GM12878 (cell line): ENCODE measurements around the gene PLRG1. TPM values are rescaled to one million over a fixed set of nuclear protein-coding genes. Genes with fewer than 3 reads are reported as not detected.

Experiments used
- ATAC-seq: fragments of 200-7000 bp; cut with Tn5 transposase; 3 replicates; pipeline ENCODE4 v1.9.1; 2020; ENCODE audit warnings: mild to moderate bottlenecking, moderate library complexity
- BruUV-seq: library from RNA; stranded (reverse); fragments of 400-500 nt; replicated peaks from 2 replicates; lab custom pipeline; 2021; lab: Mats Ljungman, UMichigan
- CTCF ChIA-PET: fragments of 300-600 bp; sonication (Branson Sonifier 250); formaldehyde crosslinking; extraction: SDS; loops from one replicate; lab custom pipeline; 2021; ENCODE audit warnings: inconsistent platforms; lab: Yijun Ruan, JAX
- POLR2A ChIA-PET: fragments of 350-600 bp; formaldehyde crosslinking; extraction: SDS; loops from one replicate; lab custom pipeline; 2021; ENCODE audit warnings: inconsistent platforms; lab: Charles Lee
- RAD21 ChIA-PET: fragments of 300-600 bp; sonication (Branson Sonifier 250); formaldehyde crosslinking; loops from one replicate; lab custom pipeline; 2023; ENCODE audit warnings: antibody characterized with exemption; ENCODE audit not compliant: unreplicated experiment; lab: Charles Lee
- SMC1A ChIA-PET: fragments of 300-600 bp; sonication (Branson Sonifier 250); formaldehyde crosslinking; loops from one replicate; lab custom pipeline; 2023; ENCODE audit not compliant: unreplicated experiment, uncharacterized antibody; lab: Charles Lee
- DNase-seq: peaks from one replicate; pipeline ENCODE4 v3.0.0-alpha.2; 2011; ENCODE audit warnings: low read depth, low spot score
- FAIRE-seq: peaks from 3 replicates; lab custom pipeline; 2011; peaks lifted over from hg19 to GRCh38; lab: Jason Lieb, UNC
- H2AFZ ChIP-seq: 2 replicates; pipeline ENCODE4 v1.6.0; 2011; ENCODE audit warnings: low read depth, low read length, control low read depth; ENCODE audit not compliant: control insufficient read depth
- H3K27ac ChIP-seq: 2 replicates; pipeline ENCODE4 v1.5.1; 2011; ENCODE audit warnings: control low read depth; ENCODE audit not compliant: control insufficient read depth, insufficient read depth
- H3K27me3 ChIP-seq, 2 experiments: replicated peaks in 1 of 2; 2 replicates each; pipeline versions ENCODE4 v1.6.0 to v1.6.1; 2011; ENCODE audit warnings: low read length in 1 of 2; ENCODE audit not compliant: control insufficient read depth in 2 of 2, insufficient read depth in 2 of 2
- H3K36me3 ChIP-seq, 2 experiments: 2 replicates each; pipeline ENCODE4 v1.5.1; 2011; ENCODE audit warnings: low read length in 1 of 2; ENCODE audit not compliant: control insufficient read depth in 2 of 2, insufficient read depth in 2 of 2
- H3K4me1 ChIP-seq: 2 replicates; pipeline ENCODE4 v1.6.1; 2011; ENCODE audit warnings: mild to moderate bottlenecking, low read length, moderate library complexity, mixed read lengths; ENCODE audit not compliant: control insufficient read depth, insufficient read depth
- H3K4me2 ChIP-seq: 2 replicates; pipeline ENCODE4 v1.6.0; 2011; ENCODE audit warnings: control low read depth; ENCODE audit not compliant: control insufficient read depth, insufficient read depth
- H3K4me3 ChIP-seq: fragments of 200-600 bp; sonication (generic); 2 replicates; pipeline ENCODE4 v1.5.1; 2016
- H3K79me2 ChIP-seq: 2 replicates; pipeline ENCODE4 v1.6.0; 2011; ENCODE audit warnings: low read length; ENCODE audit not compliant: control insufficient read depth, insufficient read depth
- H3K9ac ChIP-seq: 2 replicates; pipeline ENCODE4 v1.8.0; 2011; ENCODE audit warnings: low read length, control low read depth, mixed read lengths; ENCODE audit not compliant: control insufficient read depth, insufficient read depth
- H3K9me3 ChIP-seq: replicated peaks from 3 replicates; pipeline ENCODE4 v1.5.1; 2011; ENCODE audit warnings: mild to moderate bottlenecking, low read length; ENCODE audit not compliant: control insufficient read depth, insufficient read depth
- H4K20me1 ChIP-seq: 2 replicates; pipeline ENCODE4 v1.6.0; 2011; ENCODE audit not compliant: control insufficient read depth, insufficient read depth
- BCL11A ChIP-seq: IDR thresholded peaks from 2 replicates; pipeline ENCODE4 v1.6.1; 2011; ENCODE audit warnings: low read depth, low read length
- BRCA1 ChIP-seq: IDR thresholded peaks from 2 replicates; pipeline ENCODE4 v1.6.1; 2011; ENCODE audit warnings: low read depth, low read length, improper control_type of control experiment
- CEBPB ChIP-seq, 2 experiments: fragments of 150-350 bp in 1 of 2; IDR thresholded peaks; 2 replicates each; pipeline ENCODE4 v1.6.1; 2012 to 2014; ENCODE audit warnings: low read depth in 2 of 2, low read length in 2 of 2, borderline replicate concordance in 1 of 2, inconsistent platforms in 1 of 2
- CHD1 ChIP-seq: IDR thresholded peaks from 2 replicates; pipeline ENCODE4 v1.6.1; 2012; ENCODE audit warnings: low read depth, low read length, improper control_type of control experiment
- CHD2 ChIP-seq: IDR thresholded peaks from 2 replicates; pipeline ENCODE4 v1.6.1; 2011; ENCODE audit warnings: low read depth, low read length, improper control_type of control experiment, borderline replicate concordance
- IKZF2 ChIP-seq, 2 experiments: fragments of 450-650 bp; IDR thresholded peaks; 2 replicates each; pipeline ENCODE4 v1.6.1; 2017; ENCODE audit warnings: mild to moderate bottlenecking in 2 of 2, moderate library complexity in 2 of 2
- LARP7 ChIP-seq: fragments of 450-650 bp; IDR thresholded peaks from 2 replicates; pipeline ENCODE4 v1.6.1; 2017; ENCODE audit warnings: mild to moderate bottlenecking
- MTA2 ChIP-seq: fragments of 450-650 bp; IDR thresholded peaks from 2 replicates; pipeline ENCODE4 v1.6.1; 2016; ENCODE audit warnings: low read depth, mild to moderate bottlenecking, moderate library complexity
- NFXL1 ChIP-seq: fragments of 450-650 bp; IDR thresholded peaks from 2 replicates; pipeline ENCODE4 v1.6.1; 2017; ENCODE audit warnings: antibody characterized with exemption, mild to moderate bottlenecking, borderline replicate concordance
- NFYA ChIP-seq: IDR thresholded peaks from 2 replicates; pipeline ENCODE4 v1.6.1; 2011; ENCODE audit warnings: low read depth, mild to moderate bottlenecking, low read length, improper control_type of control experiment, borderline replicate concordance
- NFYB ChIP-seq: IDR thresholded peaks from 2 replicates; pipeline ENCODE4 v1.6.1; 2011; ENCODE audit warnings: low read depth, mild to moderate bottlenecking, low read length, improper control_type of control experiment, moderate library complexity; ENCODE audit not compliant: insufficient read depth
- RCOR1 ChIP-seq: conservative IDR thresholded peaks from 2 replicates; pipeline ENCODE4 v1.6.1; 2012; ENCODE audit warnings: low read depth, low read length, improper control_type of control experiment
- REST ChIP-seq: IDR thresholded peaks from 2 replicates; pipeline ENCODE4 v1.6.1; 2012; ENCODE audit warnings: mild to moderate bottlenecking, low read depth, low read length
- RFX5 ChIP-seq: IDR thresholded peaks from 2 replicates; pipeline ENCODE4 v1.6.1; 2011; ENCODE audit warnings: low read depth, low read length, improper control_type of control experiment
- SMAD5 ChIP-seq: IDR thresholded peaks from 2 replicates; pipeline ENCODE4 v1.6.1; 2016; ENCODE audit warnings: antibody characterized with exemption, low read depth
- TBL1XR1 ChIP-seq: IDR thresholded peaks from 2 replicates; pipeline ENCODE4 v1.6.1; 2012; ENCODE audit warnings: low read depth, low read length, improper control_type of control experiment
- YBX1 ChIP-seq: fragments of 450-650 bp; IDR thresholded peaks from 2 replicates; pipeline ENCODE4 v1.6.1; 2016; ENCODE audit warnings: antibody characterized with exemption
- ZBTB4 ChIP-seq: fragments of 450-650 bp; formaldehyde crosslinking; IDR thresholded peaks from 2 replicates; pipeline ENCODE4 v1.4.0; 2022; ENCODE audit warnings: mild to moderate bottlenecking, moderate library complexity
- ZNF217 ChIP-seq: fragments of 450-650 bp; IDR thresholded peaks from 2 replicates; pipeline ENCODE4 v1.6.1; 2017; ENCODE audit warnings: antibody characterized with exemption, mild to moderate bottlenecking
- WGBS: methylation state at CpG from one replicate; pipeline ENCODE4 v1.1.6; 2016; ENCODE audit warnings: low lambda C conversion rate; ENCODE audit not compliant: insufficient replicate concordance, insufficient coverage; ENCODE audit errors: missing lambda C conversion rate; 5-methylcytosine and 5-hydroxymethylcytosine counted together
- in situ Hi-C: fragments of 300-500 bp; cut with MboI; formaldehyde crosslinking; loops from 9 replicates; pipeline ENCODE4 v1.14.3; 2018; ENCODE audit warnings: mixed read lengths
- intact Hi-C: fragments of 100-400 bp; cut with micrococcal nuclease; formaldehyde crosslinking; loops from one replicate; pipeline ENCODE4 v1.14.2; 2022; ENCODE audit not compliant: unreplicated experiment
- polyA plus RNA-seq, 11 experiments: library from polyadenylated mRNA; depleted of rRNA in 4 of 11; unstranded in 6 of 11; stranded (reverse) in 5 of 11; fragments of >200 nt; fragmentation: Nextera tagmentation in 4 of 11; fragmentation: Illumina TruSeq in 1 of 11; extraction: Ambion mirVana in 4 of 11; extraction: Trizol in 1 of 11; gene quantifications; 1 replicate in 1 of 11; 2 replicates in 10 of 11; pipeline versions ENCODE4 v1.2.1 to v1.2.3, GENCODE V29; 2011 to 2016; ENCODE audit warnings: inconsistent platforms in 2 of 11, missing spikeins in 2 of 11, low read depth in 1 of 11
- total RNA-seq, 4 experiments: library from RNA; depleted of rRNA in 3 of 4; stranded (reverse); fragments of >200 nt in 3 of 4; fragmentation: Illumina TruSeq in 1 of 4; extraction: Trizol in 1 of 4; gene quantifications; 2 replicates each; pipeline versions ENCODE4 v1.2.1 to v1.2.3, GENCODE V29; 2013 to 2021

Gene PLRG1
- total and polyA plus RNA-seq, 10 of the 15 experiments (the other 5 are each of a cell fraction or from before 2014, with no cell fraction given) = 54.7 to 182 (median 111) TPM

DNA sequence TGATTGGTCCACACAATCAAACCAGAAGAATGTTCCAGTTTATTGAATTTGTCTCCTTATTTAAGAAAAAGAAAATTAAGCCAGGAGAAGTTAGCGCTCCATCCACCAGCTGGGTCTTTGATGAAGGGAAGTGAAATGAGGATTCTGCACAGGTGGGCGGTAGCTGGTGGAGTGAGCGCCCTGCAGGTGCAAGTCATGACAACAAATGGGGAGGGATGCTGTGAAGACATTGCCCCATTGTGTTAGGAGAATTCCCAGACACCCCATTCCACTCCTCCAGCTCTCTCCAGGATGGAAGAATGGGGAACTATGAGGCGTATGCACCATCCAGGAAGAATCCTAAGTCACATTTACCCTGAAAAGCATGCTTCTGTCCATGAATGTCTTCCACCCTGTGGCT is 22.9 kb downstream of the PLRG1 start (continued):
- TF ChIP-seq ZBTB4 (CRISPR knock-in tag) (no peak), RFX5 (no peak), YBX1 (no peak), CHD1 (no peak), NFYA (no peak), NFXL1 (no peak)

DNA sequence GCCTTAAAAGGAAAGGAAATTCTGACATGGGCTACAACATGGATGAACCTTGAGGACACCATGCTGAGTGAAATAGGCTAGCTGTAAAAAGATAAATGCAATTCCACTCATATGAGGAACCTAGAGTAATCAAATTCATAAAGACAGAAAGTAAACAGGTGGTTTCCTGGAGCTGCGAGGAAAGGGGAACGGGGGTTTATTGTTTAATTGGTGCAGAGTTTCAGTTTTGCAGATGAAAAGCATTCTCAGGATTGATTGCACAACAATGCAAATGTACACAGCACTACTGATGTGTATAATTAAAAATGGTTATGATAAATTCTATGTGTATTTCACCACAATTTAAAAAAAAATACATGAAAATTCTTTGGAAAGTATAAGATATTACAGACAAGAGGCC is 24.0 kb downstream of the PLRG1 start:
- DNase-seq = no peak
- ChIA-PET RAD21 (no interaction called here), POLR2A (no interaction called here), CTCF (no interaction called here), SMC1A (no interaction called here)
- Histone ChIP-seq H3K4me3 (no peak overlapping the region), H3K4me1 (0 out of 2 replicates have a peak, but pooled peaks cover 3% of the 10 kb centered on the region), H4K20me1 (no peaks in the 10 kb centered on the region), H2AFZ (no peak overlapping the region), H3K27me3 (no peaks in the 10 kb centered on the region), H3K9me3 (no peaks in the 10 kb centered on the region), H3K9ac (no peak overlapping the region), H3K4me2 (0 out of 2 replicates have a peak overlapping the region, but pooled peaks have one; percentile 25), H3K36me3 (no peaks in the 10 kb centered on the region), H3K27ac (no peak overlapping the region), H3K79me2 (no peaks in the 10 kb centered on the region)
- FAIRE-seq = no peak
- peak; percentile 78 for ATAC-seq
- no TSS peak for BruUV-seq
- intact Hi-C loops = no loop called here
- in situ Hi-C loops = no loop called here
- WGBS = 2% methylated on average over 2 of the region's 2 CpGs
- TF ChIP-seq MTA2 = peak; percentile 60
- no peak for TF ChIP-seq LARP7
- TF ChIP-seq SMAD5 = no peak
- no peak; a peak in 1 of 4 replicates for TF ChIP-seq IKZF2 (IDR thresholded peaks at IDR 0.05)
- TF ChIP-seq ZNF217 = no peak
- no peak for TF ChIP-seq CHD2
- no peak for TF ChIP-seq REST
- no peak for TF ChIP-seq TBL1XR1
- no peak for TF ChIP-seq NFYB
- peak; percentile 27; the same call in 1 of the 2 replicates for TF ChIP-seq BCL11A
- TF ChIP-seq CEBPB (IDR thresholded peaks at IDR 0.05; ENCODE audit: borderline replicate concordance in 1 of 2, low read depth in 2 of 2, low read length in 2 of 2) = peak in 1 of 2 experiments; percentile 31; a peak in 1 of 4 replicates
- TF ChIP-seq RFX5 = no peak
- TF ChIP-seq RCOR1 = no peak
- no peak for TF ChIP-seq BRCA1
